KOPT-K1 (cell line): ENCODE measurements around the gene AKAP6.

Experiments
- H3K27ac ChIP-seq: fragments of 200-600 bp; sonication (generic); 2 replicates; pipeline ENCODE4 v1.5.1; 2016; ENCODE audit warnings: antibody characterized with exemption, mild to moderate bottlenecking, low read depth, low read length; ENCODE audit not compliant: poor library complexity, severe bottlenecking
- H3K36me3 ChIP-seq: fragments of 200-600 bp; sonication (generic); 2 replicates; pipeline ENCODE4 v1.5.1; 2017; ENCODE audit warnings: antibody characterized with exemption, mild to moderate bottlenecking, low read length, moderate library complexity; ENCODE audit not compliant: insufficient read depth
- H3K9me3 ChIP-seq: fragments of 200-600 bp; sonication (generic); 2 replicates; pipeline ENCODE4 v1.5.1; 2017; ENCODE audit warnings: antibody characterized with exemption, low read length, mild to moderate bottlenecking; ENCODE audit not compliant: insufficient read depth, poor library complexity, severe bottlenecking

Gene AKAP6

GRCh38 chr14:32478050-32478449, 149.0 kb downstream of the AKAP6 start:
- no peaks in the 10 kb centered on the region for H3K9me3 ChIP-seq
- H3K36me3 ChIP-seq, result no peaks in the 10 kb centered on the region
- no peak overlapping the region for H3K27ac ChIP-seq

- Histone ChIP-seq H3K36me3 (no peaks in the 10 kb centered on the region), H3K27ac (no peak overlapping the region), H3K9me3 (no peaks in the 10 kb centered on the region)
Measured at GRCh38 chr14:32480337-32480736, 151.2 kb downstream of the AKAP6 start.

- Histone ChIP-seq H3K36me3 (no peaks in the 10 kb centered on the region), H3K9me3 (no peaks in the 10 kb centered on the region), H3K27ac (no peak overlapping the region)
Measured at GRCh38 chr14:32481707-32482106, 152.6 kb downstream of the AKAP6 start.

GRCh38 chr14:32491416-32492016, 162.4 kb downstream of the AKAP6 start:
- no peaks in the 10 kb centered on the region for H3K36me3 ChIP-seq
- no peak overlapping the region for H3K27ac ChIP-seq

GRCh38 chr14:32492457-32492856, 163.4 kb downstream of the AKAP6 start:
- H3K36me3 ChIP-seq, result no peaks in the 10 kb centered on the region
- no peak overlapping the region for H3K27ac ChIP-seq
- no peaks in the 10 kb centered on the region for H3K9me3 ChIP-seq

More at GRCh38 chr14:32491416-32492016, 162.4 kb downstream of the AKAP6 start:
- H3K9me3 ChIP-seq, result no peaks in the 10 kb centered on the region

- no peak overlapping the region for H3K27ac ChIP-seq
- no peaks in the 10 kb centered on the region for H3K9me3 ChIP-seq
- no peaks in the 10 kb centered on the region for H3K36me3 ChIP-seq
Measured at GRCh38 chr14:32494609-32495434, 165.7 kb downstream of the AKAP6 start.

- Histone ChIP-seq H3K36me3 (no peaks in the 10 kb centered on the region), H3K27ac (no peak overlapping the region), H3K9me3 (no peaks in the 10 kb centered on the region)
Measured at GRCh38 chr14:32495435-32495734, 166.3 kb downstream of the AKAP6 start.

- H3K9me3 ChIP-seq, result no peaks in the 10 kb centered on the region
- H3K36me3 ChIP-seq, result no peaks in the 10 kb centered on the region
- no peak overlapping the region for H3K27ac ChIP-seq
Measured at GRCh38 chr14:32497248-32497647, 168.2 kb downstream of the AKAP6 start.

GRCh38 chr14:32507029-32507984, 178.2 kb downstream of the AKAP6 start:
- Histone ChIP-seq H3K36me3 (no peaks in the 10 kb centered on the region), H3K9me3 (no peaks in the 10 kb centered on the region), H3K27ac (no peak overlapping the region)

GRCh38 chr14:32508281-32508680, 179.2 kb downstream of the AKAP6 start:
- Histone ChIP-seq H3K9me3 (no peaks in the 10 kb centered on the region), H3K27ac (no peak overlapping the region)

GRCh38 chr14:32509632-32510187, 180.6 kb downstream of the AKAP6 start:
- Histone ChIP-seq H3K27ac (no peak overlapping the region), H3K36me3 (no peaks in the 10 kb centered on the region), H3K9me3 (no peaks in the 10 kb centered on the region)

More at GRCh38 chr14:32508281-32508680, 179.2 kb downstream of the AKAP6 start:
- H3K36me3 ChIP-seq, result no peaks in the 10 kb centered on the region

- Histone ChIP-seq H3K27ac (no peak overlapping the region), H3K9me3 (no peaks in the 10 kb centered on the region), H3K36me3 (no peaks in the 10 kb centered on the region)
Measured at GRCh38 chr14:32510815-32511214, 181.7 kb downstream of the AKAP6 start.

- Histone ChIP-seq H3K36me3 (no peaks in the 10 kb centered on the region), H3K27ac (no peak overlapping the region), H3K9me3 (no peaks in the 10 kb centered on the region)
Measured at GRCh38 chr14:32512348-32512747, 183.2 kb downstream of the AKAP6 start.

- H3K27ac ChIP-seq, result no peak overlapping the region
- H3K9me3 ChIP-seq, result no peaks in the 10 kb centered on the region
- H3K36me3 ChIP-seq, result no peaks in the 10 kb centered on the region
Measured at GRCh38 chr14:32512813-32513212, 183.7 kb downstream of the AKAP6 start.

- Histone ChIP-seq H3K9me3 (no peaks in the 10 kb centered on the region), H3K27ac (no peak overlapping the region), H3K36me3 (no peaks in the 10 kb centered on the region)
Measured at GRCh38 chr14:32513571-32514009, 184.5 kb downstream of the AKAP6 start.
